Spleen (tissue), 11 donors: ENCODE data around the gene C14orf93. TPM values are rescaled to one million over a fixed set of nuclear protein-coding genes. Genes with fewer than 3 reads are reported as not detected.

Experiments
- DNase-seq: peaks from one replicate; pipeline ENCODE4 v3.0.0-alpha.2; 2020
- H3K27ac ChIP-seq, 8 donors: fragments of 200-600 bp; sonication (generic) in 7 of 8; 1 replicate in 4 of 8; 2 replicates in 4 of 8; pipeline versions ENCODE4 v1.5.0 to v1.8.0; 2016 to 2021; ENCODE audit warnings: inconsistent platforms in 4 of 8, mild to moderate bottlenecking in 4 of 8, moderate library complexity in 1 of 8
- H3K27me3 ChIP-seq, 7 donors: fragments of 200-600 bp; sonication (generic) in 6 of 7; replicated peaks in 1 of 7; 1 replicate in 4 of 7; 2 replicates in 3 of 7; pipeline versions ENCODE4 v1.5.0 to v1.8.0; 2016 to 2021; ENCODE audit warnings: inconsistent platforms in 3 of 7, mild to moderate bottlenecking in 1 of 7
- H3K36me3 ChIP-seq, 6 donors: fragments of 200-600 bp; sonication (generic) in 5 of 6; 1 replicate in 4 of 6; 2 replicates in 2 of 6; pipeline versions ENCODE4 v1.5.0 to v1.8.0; 2016 to 2021; ENCODE audit warnings: inconsistent platforms in 2 of 6
- H3K4me1 ChIP-seq, 6 donors: fragments of 200-600 bp; sonication (generic) in 5 of 6; 1 replicate in 3 of 6; 2 replicates in 3 of 6; pipeline versions ENCODE4 v1.5.0 to v1.8.0; 2016 to 2021; ENCODE audit warnings: inconsistent platforms in 3 of 6
- H3K4me3 ChIP-seq, 8 donors: fragments of 200-600 bp; sonication (generic) in 7 of 8; 1 replicate in 4 of 8; 2 replicates in 4 of 8; pipeline versions ENCODE4 v1.5.0 to v1.8.0; 2016 to 2021; ENCODE audit warnings: inconsistent platforms in 4 of 8, mild to moderate bottlenecking in 4 of 8, moderate library complexity in 2 of 8
- H3K9me3 ChIP-seq, 8 donors: fragments of 200-600 bp; sonication (generic) in 7 of 8; 1 replicate in 4 of 8; 2 replicates in 4 of 8; pipeline versions ENCODE4 v1.5.0 to v1.8.0; 2016 to 2021; ENCODE audit warnings: inconsistent platforms in 4 of 8
- POLR2A ChIP-seq, 3 donors: fragments of 450-650 bp; IDR thresholded peaks; one replicate each; pipeline ENCODE4 v1.5.1; 2017; ENCODE audit warnings: antibody characterized with exemption in 3 of 3, mild to moderate bottlenecking in 1 of 3
- POLR2AphosphoS5 ChIP-seq, 3 donors: sonication (generic); formaldehyde crosslinking; IDR thresholded peaks; one replicate each; pipeline ENCODE4 v1.5.1; 2017; ENCODE audit warnings: antibody characterized with exemption in 3 of 3
- WGBS, 5 donors: extraction: QIAGEN DNeasy Blood & Tissue Kit in 3 of 5; methylation state at CpG; one replicate each; pipeline versions ENCODE4 v1.1.5 to v1.1.7; 2013 to 2018; 5-methylcytosine and 5-hydroxymethylcytosine counted together
- intact Hi-C: fragments of 100-400 bp; cut with DNase I; formaldehyde crosslinking; loops from one replicate; pipeline ENCODE4 v1.15.0; 2023; ENCODE audit warnings: low total_unique reads
- polyA plus RNA-seq, 3 donors: library from polyadenylated mRNA; stranded (reverse); fragments of 200-250 nt; gene quantifications; one replicate each; pipeline ENCODE4 v1.2.1, GENCODE V29; 2013
- total RNA-seq, 7 donors: library from RNA; depleted of rRNA in 3 of 7; stranded (reverse); fragments of >200 nt in 3 of 7; fragmentation: NEBNext Ultra II Directional in 4 of 7; extraction: Animal tissue kit (Norgen Biotek cat#: 25700) in 4 of 7; gene quantifications; one replicate each; pipeline versions ENCODE4 v1.1.0 to v1.2.1, GENCODE V29; 2016 to 2021
- TF ChIP-seq, protein P1 (sequence below), 11 experiments: fragments of 200-600 bp in 7 of 11; fragments of 450-650 bp in 4 of 11; sonication (generic) in 4 of 11; IDR thresholded peaks in 8 of 11; conservative IDR thresholded peaks in 3 of 11; 1 replicate in 7 of 11; 2 replicates in 4 of 11; pipeline versions ENCODE4 v1.4.0 to v1.8.0; 2016 to 2021; ENCODE audit warnings: antibody characterized with exemption in 11 of 11, inconsistent platforms in 4 of 11, mild to moderate bottlenecking in 1 of 11
- donor health status: healthy with polysubstance abuse.
- donor health status: DM: no; HTN: no; CAD: no; lungs with moderate emphysema.
- donor health status: DM: no; HTN: no; CAD: no.
- donor health status: Bipolar disorder and iron deficiency.
- donor health status: healthy.
- donor health status: DM: no; HTN: no; CAD: no.
- donor health status: DM: yes; HTN: yes; CAD: no.

The C14orf93 gene
- total and polyA plus RNA-seq, 10 donors, result 7.3 to 27.0 (median 10.6) TPM

DNA sequence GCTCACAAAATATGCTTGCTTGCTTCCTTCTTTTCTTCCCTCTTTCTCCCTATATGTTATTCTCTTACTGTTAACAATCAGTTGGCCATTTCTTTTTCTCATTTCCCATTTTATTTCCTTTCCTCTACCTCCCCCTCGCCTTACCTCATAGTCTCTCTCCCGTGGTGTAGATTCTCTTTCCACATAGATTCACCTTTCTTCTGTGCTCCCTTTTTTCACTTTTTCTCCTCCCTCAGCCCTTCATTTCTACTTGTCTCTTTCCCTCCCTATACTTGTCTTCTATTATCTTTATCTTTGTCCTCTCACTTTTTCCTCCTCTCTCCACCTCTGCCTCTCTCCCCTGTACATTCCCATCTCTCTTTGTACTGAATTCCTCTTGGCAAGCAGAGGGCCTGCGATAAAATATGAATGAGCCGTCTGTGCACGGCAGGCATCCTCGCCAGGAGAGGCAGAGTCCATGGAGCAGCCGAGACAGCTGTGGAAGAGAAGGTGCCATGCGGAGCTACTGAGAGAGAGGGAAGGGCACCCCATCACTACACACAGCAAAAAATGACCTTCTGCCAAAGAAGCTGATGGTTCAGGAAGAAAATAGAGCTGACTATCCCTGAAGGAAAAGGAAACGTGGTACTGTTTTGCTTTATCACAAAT is 12.1 kb downstream of the C14orf93 start:
- peaks cover 0 to 7% (median 2%) of the 10 kb centered on the region in 6 donors for H3K4me1 ChIP-seq
- WGBS, 5 donors, result 81 to 89% (median 87%) methylated on average over 9 of the region's 9 CpGs
- H3K27me3 ChIP-seq, result no peaks in the 10 kb centered on the region
- H3K27ac ChIP-seq, result no peak overlapping the region
- TF ChIP-seq, protein P1, sequence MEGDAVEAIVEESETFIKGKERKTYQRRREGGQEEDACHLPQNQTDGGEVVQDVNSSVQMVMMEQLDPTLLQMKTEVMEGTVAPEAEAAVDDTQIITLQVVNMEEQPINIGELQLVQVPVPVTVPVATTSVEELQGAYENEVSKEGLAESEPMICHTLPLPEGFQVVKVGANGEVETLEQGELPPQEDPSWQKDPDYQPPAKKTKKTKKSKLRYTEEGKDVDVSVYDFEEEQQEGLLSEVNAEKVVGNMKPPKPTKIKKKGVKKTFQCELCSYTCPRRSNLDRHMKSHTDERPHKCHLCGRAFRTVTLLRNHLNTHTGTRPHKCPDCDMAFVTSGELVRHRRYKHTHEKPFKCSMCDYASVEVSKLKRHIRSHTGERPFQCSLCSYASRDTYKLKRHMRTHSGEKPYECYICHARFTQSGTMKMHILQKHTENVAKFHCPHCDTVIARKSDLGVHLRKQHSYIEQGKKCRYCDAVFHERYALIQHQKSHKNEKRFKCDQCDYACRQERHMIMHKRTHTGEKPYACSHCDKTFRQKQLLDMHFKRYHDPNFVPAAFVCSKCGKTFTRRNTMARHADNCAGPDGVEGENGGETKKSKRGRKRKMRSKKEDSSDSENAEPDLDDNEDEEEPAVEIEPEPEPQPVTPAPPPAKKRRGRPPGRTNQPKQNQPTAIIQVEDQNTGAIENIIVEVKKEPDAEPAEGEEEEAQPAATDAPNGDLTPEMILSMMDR (IDR thresholded peaks at IDR 0.05 in 8 of 11, conservative IDR thresholded peaks at IDR 0.05 in 3 of 11), result no peak
- TF ChIP-seq POLR2A (IDR thresholded peaks at IDR 0.05) (no peak), POLR2AphosphoS5 (IDR thresholded peaks at IDR 0.05) (no peak)
- DNase-seq, result no peak
- no peaks in the 10 kb centered on the region for H3K9me3 ChIP-seq
- no peak overlapping the region for H3K4me3 ChIP-seq
- intact Hi-C loops, result loop anchor here (5.0 kb wide), 1 partner anchor 45 kb away; the partner anchor contains the start of gene PSMB11
- H3K36me3 ChIP-seq, result peaks cover 0 to 33% (median 0%) of the 10 kb centered on the region in 6 donors

DNA sequence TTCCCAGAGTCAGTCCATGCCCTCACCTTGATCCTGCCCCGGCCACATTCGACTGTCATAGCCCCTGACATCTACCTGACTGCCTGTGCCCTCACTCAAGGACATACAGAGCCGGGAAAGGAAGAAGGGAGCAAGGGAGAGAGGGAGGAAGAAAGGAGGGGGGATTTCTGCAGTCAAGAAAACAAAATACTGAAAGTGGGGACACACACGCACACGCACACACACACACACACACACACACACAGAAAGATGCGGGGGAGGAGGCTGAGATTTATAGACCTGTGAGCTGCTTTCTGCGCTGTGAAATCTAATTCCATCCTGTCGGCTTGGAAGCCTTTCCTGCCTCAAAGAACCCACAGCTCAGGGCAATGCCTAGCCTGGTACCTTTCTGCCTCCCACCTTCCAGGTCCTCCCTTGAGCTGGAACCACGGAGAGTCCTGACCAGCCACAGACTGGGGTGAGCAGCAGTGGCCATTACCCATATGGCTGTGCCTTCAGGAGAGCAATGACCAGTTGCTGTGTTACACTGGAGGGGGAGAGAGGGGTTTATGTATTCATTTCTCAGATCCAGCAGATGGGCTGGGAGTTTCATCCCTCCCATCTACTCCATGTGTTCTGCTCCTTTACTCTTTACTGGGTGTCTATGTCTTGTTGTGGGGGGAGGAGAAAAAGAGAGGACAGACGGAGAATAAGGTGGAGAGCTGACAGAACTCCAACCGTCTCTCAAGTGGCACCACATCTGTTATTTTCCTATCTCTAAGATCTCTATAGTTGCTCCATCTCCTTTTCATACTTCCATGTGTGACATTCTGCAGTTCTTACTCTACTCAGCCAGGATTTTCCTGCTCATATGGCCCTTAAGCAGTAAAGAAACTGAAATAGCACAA is 12.9 kb downstream of the C14orf93 start:
- no peak for DNase-seq
- no peak overlapping the region for H3K27ac ChIP-seq
- H3K4me1 ChIP-seq, result peaks cover 0 to 7% (median 2%) of the 10 kb centered on the region in 6 donors
- no peak for TF ChIP-seq POLR2AphosphoS5 (IDR thresholded peaks at IDR 0.05)
- TF ChIP-seq POLR2A (IDR thresholded peaks at IDR 0.05), result no peak
- TF ChIP-seq, protein P1 (IDR thresholded peaks at IDR 0.05 in 8 of 11, conservative IDR thresholded peaks at IDR 0.05 in 3 of 11), result no peak
- H3K27me3 ChIP-seq, result no peaks in the 10 kb centered on the region
- no peaks in the 10 kb centered on the region for H3K9me3 ChIP-seq
- intact Hi-C loops, result loop anchor here (5.0 kb wide), 1 partner anchor 45 kb away; the partner anchor contains the start of gene PSMB11
- WGBS, 5 donors, result 67 to 77% (median 71%) methylated on average over 11 of the region's 11 CpGs
- H3K36me3 ChIP-seq, result peaks cover 0 to 37% (median 0%) of the 10 kb centered on the region in 6 donors
- no peak overlapping the region for H3K4me3 ChIP-seq

DNA sequence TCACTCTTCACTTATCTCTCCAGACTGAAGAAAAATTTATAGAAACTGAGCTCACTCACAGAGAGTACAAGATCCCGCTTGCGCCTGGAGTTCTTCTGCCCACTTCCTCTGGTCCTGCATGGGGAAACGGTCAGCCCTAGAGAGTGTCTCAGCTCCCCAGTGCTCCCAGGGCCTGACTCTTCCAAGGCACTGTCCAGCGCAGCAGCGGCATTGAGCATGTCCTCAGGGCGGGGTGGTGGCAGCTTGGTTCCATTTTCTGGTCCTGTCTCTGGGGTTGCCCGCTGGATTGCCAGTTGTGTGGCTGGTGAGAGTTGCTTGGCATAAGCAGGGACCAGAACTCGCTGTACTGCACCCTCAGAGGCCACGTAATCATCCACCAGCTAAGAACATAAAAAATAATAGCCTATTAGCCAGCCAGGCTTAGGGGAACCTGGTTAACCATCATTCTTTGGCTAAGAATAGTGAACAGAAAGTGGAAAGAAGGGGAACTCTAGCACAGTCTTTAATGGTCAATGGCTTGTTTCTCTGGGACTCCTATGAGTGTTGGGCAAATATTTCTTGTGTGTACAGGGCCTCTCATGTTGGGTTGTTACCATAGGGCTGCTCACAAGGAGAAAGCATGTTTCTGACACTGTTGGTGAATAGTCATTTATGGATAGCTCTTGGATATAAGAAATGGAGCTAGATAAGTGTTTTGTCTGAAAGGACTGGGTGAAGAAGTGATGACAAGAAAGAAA is 13.9 kb downstream of the C14orf93 start:
- Histone ChIP-seq H3K27ac (no peak overlapping the region), H3K4me1 (peaks cover 0 to 7% (median 2%) of the 10 kb centered on the region in 6 donors), H3K27me3 (no peaks in the 10 kb centered on the region), H3K36me3 (peaks cover 0 to 47% (median 0%) of the 10 kb centered on the region in 6 donors), H3K9me3 (no peaks in the 10 kb centered on the region), H3K4me3 (no peak overlapping the region)
- intact Hi-C loops, result loop anchor here (5.0 kb wide), 1 partner anchor 46 kb away; the partner anchor contains the start of gene PSMB11
- WGBS, 5 donors, result 83 to 99% (median 93%) methylated on average over 5 to 9 of the region's 9 CpGs
- no peak for DNase-seq
- TF ChIP-seq POLR2AphosphoS5 (IDR thresholded peaks at IDR 0.05) (no peak), POLR2A (IDR thresholded peaks at IDR 0.05) (no peak)
- TF ChIP-seq, protein P1 (IDR thresholded peaks at IDR 0.05 in 8 of 11, conservative IDR thresholded peaks at IDR 0.05 in 3 of 11), result no peak
